Kidney (tissue), 14 donors: ENCODE results near the gene RAD51B. TPM values are rescaled to one million over a fixed set of nuclear protein-coding genes. Genes with fewer than 3 reads are reported as not detected.
"Not testable (repeated sequence)": the region's sequence is repeated elsewhere in the genome, so short reads cannot be mapped to it uniquely, and the experiment has no call there.

Source experiments
- DNase-seq, 5 donors: peaks; one replicate each; pipeline ENCODE4 v3.0.0-alpha.2; 2013 to 2020
- FAIRE-seq: peaks from 2 replicates; lab custom pipeline; 2012; peaks lifted over from hg19 to GRCh38; lab: Jason Lieb, UNC
- H3K27ac ChIP-seq, 2 donors: one replicate each; pipeline ENCODE4 v1.7.0; 2013; ENCODE audit warnings: low read depth in 2 of 2, low read length in 2 of 2, inconsistent platforms in 1 of 2
- H3K27me3 ChIP-seq: one replicate; pipeline ENCODE4 v1.7.1; 2013; ENCODE audit warnings: low read length, inconsistent platforms; ENCODE audit not compliant: control insufficient read depth, insufficient read depth
- H3K36me3 ChIP-seq, 3 donors: one replicate each; pipeline versions ENCODE4 v1.7.0 to v1.7.1; 2013; ENCODE audit warnings: low read length in 3 of 3, control low read depth in 1 of 3, inconsistent platforms in 1 of 3; ENCODE audit not compliant: insufficient read depth in 3 of 3, control insufficient read depth in 2 of 3
- H3K4me1 ChIP-seq, 3 donors: one replicate each; pipeline versions ENCODE4 v1.7.0 to v1.7.1; 2013; ENCODE audit warnings: low read length in 3 of 3, inconsistent platforms in 1 of 3, low read depth in 1 of 3; ENCODE audit not compliant: control insufficient read depth in 2 of 3, insufficient read depth in 2 of 3
- H3K4me3 ChIP-seq, 3 donors: one replicate each; pipeline versions ENCODE4 v1.7.0 to v1.8.1; 2013; ENCODE audit warnings: low read length in 3 of 3, control low read depth in 1 of 3, inconsistent platforms in 1 of 3
- H3K9ac ChIP-seq, 3 donors: one replicate each; pipeline versions ENCODE4 v1.7.0 to v1.7.1; 2013; ENCODE audit warnings: low read length in 3 of 3, control low read depth in 1 of 3, inconsistent platforms in 1 of 3
- H3K9me3 ChIP-seq, 3 donors: one replicate each; pipeline versions ENCODE4 v1.7.0 to v1.7.1; 2013; ENCODE audit warnings: low read length in 3 of 3, control low read depth in 1 of 3, inconsistent platforms in 1 of 3; ENCODE audit not compliant: control insufficient read depth in 2 of 3, insufficient read depth in 1 of 3
- intact Hi-C: fragments of 100-400 bp; cut with DNase I; formaldehyde crosslinking; loops from one replicate; pipeline ENCODE4 v1.11.1; 2022
- polyA plus RNA-seq: library from polyadenylated mRNA; stranded (reverse); fragments of 350-450 nt; fragmentation: Illumina TruSeq; extraction: RNeasy Lipid Tissue Mini Kit (QIAGEN cat#74804); gene quantifications from one replicate; pipeline ENCODE4 v1.2.3, GENCODE V29; 2014; ENCODE audit warnings: low read depth, low replicate concordance; ENCODE audit not compliant: insufficient read depth
- total RNA-seq: library from RNA; stranded (reverse); fragmentation: NEBNext Ultra II Directional; extraction: Animal tissue kit (Norgen Biotek cat#: 25700); gene quantifications from one replicate; pipeline ENCODE4 v1.2.1, GENCODE V29; 2021
- TF ChIP-seq, protein P1 (sequence below): IDR thresholded peaks from 3 replicates; pipeline ENCODE4 v1.5.1; 2012; ENCODE audit warnings: mild to moderate bottlenecking, moderate library complexity, borderline replicate concordance; ENCODE audit not compliant: insufficient read depth; ENCODE audit errors: extremely low read depth
- donor health status: control.
- donor health status: control.
- donor health status: control.
- donor health status: control.
- donor health status: control.
- donor health status: DM: yes; HTN: yes; CAD: no.
- donor health status: Normal renal cell carcinoma (clear cell type).

The RAD51B gene
- total and polyA plus RNA-seq, 2 donors from 2014 or later = 6.9 to 18.0 TPM

DNA sequence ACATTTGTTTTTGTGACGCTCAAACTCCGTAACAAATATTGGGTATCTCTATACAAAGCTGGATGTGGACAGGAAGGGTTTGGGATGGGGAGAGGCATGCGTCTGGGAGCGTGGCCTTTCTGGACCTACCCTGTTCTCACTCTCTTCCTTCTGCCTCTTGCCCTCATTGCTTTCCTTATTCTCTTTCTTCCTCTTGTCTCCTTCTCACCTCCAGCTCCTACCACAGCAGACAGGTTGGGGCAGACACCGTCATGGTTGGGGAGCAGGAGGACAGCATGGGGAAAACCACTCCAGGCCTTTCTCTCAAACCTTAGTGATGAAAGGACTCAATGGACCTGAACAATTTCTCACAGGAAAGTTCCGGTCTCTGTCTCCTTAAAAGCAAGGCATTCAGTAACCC, 465.3 kb downstream of the RAD51B start:
- Histone ChIP-seq H3K27me3 (no peaks in the 10 kb centered on the region), H3K27ac (no peak overlapping the region), H3K4me1 (peaks cover 2 to 15% (median 12%) of the 10 kb centered on the region in 3 donors), H3K9ac (no peak overlapping the region), H3K36me3 (no peaks in the 10 kb centered on the region), H3K9me3 (no peaks in the 10 kb centered on the region), H3K4me3 (no peak overlapping the region)
- FAIRE-seq (no peak), DNase-seq (peak in 4 of 5 donors; percentile 45 to 80 (median 70))
- TF ChIP-seq, protein P1, sequence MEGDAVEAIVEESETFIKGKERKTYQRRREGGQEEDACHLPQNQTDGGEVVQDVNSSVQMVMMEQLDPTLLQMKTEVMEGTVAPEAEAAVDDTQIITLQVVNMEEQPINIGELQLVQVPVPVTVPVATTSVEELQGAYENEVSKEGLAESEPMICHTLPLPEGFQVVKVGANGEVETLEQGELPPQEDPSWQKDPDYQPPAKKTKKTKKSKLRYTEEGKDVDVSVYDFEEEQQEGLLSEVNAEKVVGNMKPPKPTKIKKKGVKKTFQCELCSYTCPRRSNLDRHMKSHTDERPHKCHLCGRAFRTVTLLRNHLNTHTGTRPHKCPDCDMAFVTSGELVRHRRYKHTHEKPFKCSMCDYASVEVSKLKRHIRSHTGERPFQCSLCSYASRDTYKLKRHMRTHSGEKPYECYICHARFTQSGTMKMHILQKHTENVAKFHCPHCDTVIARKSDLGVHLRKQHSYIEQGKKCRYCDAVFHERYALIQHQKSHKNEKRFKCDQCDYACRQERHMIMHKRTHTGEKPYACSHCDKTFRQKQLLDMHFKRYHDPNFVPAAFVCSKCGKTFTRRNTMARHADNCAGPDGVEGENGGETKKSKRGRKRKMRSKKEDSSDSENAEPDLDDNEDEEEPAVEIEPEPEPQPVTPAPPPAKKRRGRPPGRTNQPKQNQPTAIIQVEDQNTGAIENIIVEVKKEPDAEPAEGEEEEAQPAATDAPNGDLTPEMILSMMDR = no peak
- intact Hi-C loops = no loop called here

DNA sequence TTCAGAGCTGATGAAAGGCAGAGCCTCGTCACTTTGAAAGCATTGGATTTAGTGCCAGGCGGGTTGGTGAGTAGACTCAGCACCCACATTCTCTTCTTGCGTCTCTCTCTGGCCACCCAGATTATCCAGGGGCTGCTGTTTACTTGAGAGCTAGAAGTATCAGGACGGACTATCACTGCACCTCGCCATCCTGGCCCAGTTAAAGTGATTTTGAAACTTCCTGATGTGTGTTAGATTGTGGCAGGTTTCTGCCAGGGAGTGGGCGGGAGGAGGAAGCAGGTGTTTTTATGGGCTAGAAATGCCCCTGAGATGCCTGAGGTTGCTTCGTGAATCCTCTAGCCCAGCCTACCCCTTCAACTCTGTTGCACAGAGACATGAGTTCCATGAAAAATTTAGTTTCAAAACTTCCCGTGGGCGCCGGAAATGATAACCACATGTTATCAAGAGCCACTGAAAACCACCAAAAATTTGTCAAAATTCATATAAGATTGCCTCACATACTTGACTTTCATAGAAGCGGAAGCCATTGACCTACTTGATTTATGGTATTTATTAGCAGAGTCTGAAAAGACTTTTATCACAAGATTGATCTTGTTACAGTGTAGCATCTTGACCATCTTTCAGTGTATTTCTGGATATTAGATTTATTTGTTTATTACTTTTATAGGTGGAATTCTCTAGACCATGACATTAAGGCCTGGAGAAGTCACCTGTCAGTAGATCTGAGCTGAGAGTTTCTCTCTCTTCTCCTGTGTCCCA, 466.0 kb downstream of the RAD51B start:
- Histone ChIP-seq H3K9me3 (no peaks in the 10 kb centered on the region), H3K9ac (no peak overlapping the region), H3K27me3 (no peaks in the 10 kb centered on the region), H3K4me1 (peaks cover 2 to 15% (median 12%) of the 10 kb centered on the region in 3 donors), H3K27ac (peak overlapping the region in 1 of 2 donors; percentile 32), H3K36me3 (no peaks in the 10 kb centered on the region), H3K4me3 (no peak overlapping the region)
- TF ChIP-seq, protein P1 = no peak
- no peak for DNase-seq
- no peak for FAIRE-seq
- intact Hi-C loops = no loop called here

DNA sequence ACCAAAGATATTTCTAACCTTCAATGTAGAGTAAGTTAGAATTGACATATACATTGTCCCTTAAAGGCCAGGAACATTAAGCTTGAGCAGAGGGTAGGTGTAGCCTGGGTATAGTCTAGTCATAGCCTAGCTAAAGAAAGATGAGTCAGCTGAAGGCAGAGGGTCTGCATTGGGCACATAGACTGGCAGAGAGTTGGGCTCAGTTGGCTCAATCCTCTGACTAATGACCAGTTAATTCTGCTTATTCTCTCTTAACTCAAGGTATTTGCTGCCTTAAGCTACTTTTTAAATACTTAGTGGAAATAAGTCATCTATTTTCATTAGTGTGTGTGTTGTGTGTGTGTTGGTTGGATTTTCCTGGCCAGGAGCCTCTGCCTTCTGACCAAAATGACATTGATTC, 467.1 kb downstream of the RAD51B start:
- Histone ChIP-seq H3K4me1 (peaks cover 2 to 15% (median 12%) of the 10 kb centered on the region in 3 donors), H3K36me3 (no peaks in the 10 kb centered on the region), H3K9me3 (no peaks in the 10 kb centered on the region), H3K27ac (no peak overlapping the region), H3K27me3 (no peaks in the 10 kb centered on the region), H3K4me3 (no peak overlapping the region), H3K9ac (no peak overlapping the region)
- DNase-seq (no peak), FAIRE-seq (no peak)
- TF ChIP-seq, protein P1 = no peak
- intact Hi-C loops = no loop called here

DNA sequence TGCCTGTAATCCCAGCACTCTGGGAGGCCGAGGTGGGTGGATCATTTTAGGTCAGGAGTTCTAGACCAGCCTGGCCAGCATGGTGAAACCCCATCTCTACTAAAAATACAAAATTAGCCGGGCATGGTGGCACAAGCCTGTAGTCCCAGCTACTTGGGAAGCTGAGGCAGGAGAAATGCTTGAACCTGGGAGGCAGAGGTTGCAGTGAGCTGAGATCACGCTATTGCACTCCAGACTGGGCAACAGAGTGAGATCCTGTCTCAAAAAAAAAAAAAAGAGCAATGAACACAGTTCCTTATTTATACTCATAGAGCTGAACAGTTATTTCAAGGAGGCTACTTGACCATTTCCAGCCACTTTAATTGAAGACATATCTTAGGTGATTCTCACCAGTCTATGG, 469.9 kb downstream of the RAD51B start:
- DNase-seq, FAIRE-seq, intact Hi-C loops, H3K36me3 ChIP-seq, H3K4me3 ChIP-seq, H3K27ac ChIP-seq, H3K27me3 ChIP-seq, H3K9me3 ChIP-seq, H3K9ac ChIP-seq: not testable (repeated sequence)
- peaks cover 12 to 18% (median 15%) of the 10 kb centered on the region in 3 donors for H3K4me1 ChIP-seq
